ENCODE measurements around the gene CRIP1.
A peak's percentile ranks its signal among the peaks of the same experiment; 100 is the strongest.

The CRIP1 gene

GRCh38 chr14:105533811-105534498 lies 47.3 kb downstream of the CRIP1 start:
- DNase-seq (ENCODE audit: low spot score), result no peak

DNA sequence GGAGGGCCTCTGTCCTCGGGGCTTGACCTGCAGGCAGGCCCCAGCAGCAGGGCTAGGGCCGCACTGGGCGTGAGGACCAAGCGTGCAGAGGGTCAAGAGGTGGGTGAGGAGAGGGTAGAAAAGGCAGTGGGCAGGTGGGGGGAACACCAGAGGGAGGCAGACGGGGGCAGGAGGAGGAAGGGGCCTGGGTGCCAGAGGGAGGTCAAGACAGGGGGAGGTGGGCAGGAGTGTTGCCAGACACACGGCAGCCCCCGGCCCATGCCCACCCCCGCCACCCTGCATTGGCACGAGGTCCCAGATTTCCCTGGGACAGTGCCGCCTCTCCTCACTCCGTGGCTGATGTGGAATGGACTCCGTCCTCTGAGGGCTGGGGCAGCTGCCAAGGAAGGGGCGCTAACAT lies 47.9 kb downstream of the CRIP1 start:
- no peak for DNase-seq (ENCODE audit: low spot score)

DNA sequence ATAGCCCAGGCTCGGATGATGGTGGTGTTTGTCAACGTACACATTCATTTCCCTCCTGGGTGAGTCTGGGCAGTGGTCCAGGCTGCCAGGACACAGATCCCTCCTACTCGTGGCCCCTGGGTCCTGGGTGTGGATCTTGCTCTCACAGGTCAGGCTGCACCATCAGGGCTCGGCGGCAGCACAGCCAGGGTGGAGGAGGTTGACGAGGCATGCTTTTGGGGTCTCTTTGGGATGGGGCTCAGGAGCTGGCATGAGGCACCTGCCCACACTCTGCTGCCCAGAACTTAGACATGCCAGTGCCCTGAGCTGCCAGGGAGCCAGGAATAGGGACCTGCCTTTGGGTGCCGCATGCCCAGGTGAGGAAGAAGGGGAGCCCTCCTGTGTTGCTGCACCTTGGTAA lies 49.4 kb downstream of the CRIP1 start:
- no peak for DNase-seq (ENCODE audit: low spot score)

GRCh38 chr14:105536691-105537579 lies 50.2 kb downstream of the CRIP1 start:
- DNase-seq (ENCODE audit: low spot score), result no peak

GRCh38 chr14:105537580-105538474 lies 51.1 kb downstream of the CRIP1 start:
- peak; percentile 37 for DNase-seq (ENCODE audit: low spot score)
